Measurements from ENCODE around the gene NBEAL1.
"Not testable (repeated sequence)": the region's sequence is repeated elsewhere in the genome, so short reads cannot be mapped to it uniquely, and the experiment has no call there.

NBEAL1 gene

GRCh38 chr2:203090721-203091120 is 76.0 kb downstream of the NBEAL1 start:
- intact Hi-C loops (cut with DNase I); DNase-seq: not testable (repeated sequence)

GRCh38 chr2:203097735-203098134 is 83.1 kb downstream of the NBEAL1 start:
- intact Hi-C loops (cut with DNase I) = no loop called here
- DNase-seq = no peak

- intact Hi-C loops (cut with DNase I); DNase-seq: not testable (repeated sequence)
Measured at GRCh38 chr2:203102357-203102756, 87.7 kb downstream of the NBEAL1 start.

GRCh38 chr2:203104273-203104672 is 89.6 kb downstream of the NBEAL1 start:
- intact Hi-C loops (cut with DNase I) = no loop called here

GRCh38 chr2:203105996-203106395 is 91.3 kb downstream of the NBEAL1 start:
- intact Hi-C loops (cut with DNase I) = no loop called here
- DNase-seq = no peak

More at GRCh38 chr2:203104273-203104672, 89.6 kb downstream of the NBEAL1 start:
- no peak for DNase-seq

- DNase-seq; intact Hi-C loops (cut with DNase I): not testable (repeated sequence)
Measured at GRCh38 chr2:203110496-203110895, 95.8 kb downstream of the NBEAL1 start.

GRCh38 chr2:203112342-203112741 is 97.7 kb downstream of the NBEAL1 start:
- DNase-seq = no peak
- intact Hi-C loops (cut with DNase I) = no loop called here

GRCh38 chr2:203115201-203115700 is 100.6 kb downstream of the NBEAL1 start:
- intact Hi-C loops (cut with DNase I); DNase-seq: not testable (repeated sequence)

- DNase-seq = no peak
- intact Hi-C loops (cut with DNase I) = no loop called here
Measured at GRCh38 chr2:203122317-203122986, 107.8 kb downstream of the NBEAL1 start.

GRCh38 chr2:203126996-203127395 is 112.3 kb downstream of the NBEAL1 start:
- intact Hi-C loops (cut with DNase I) = no loop called here

GRCh38 chr2:203135105-203135504 is 120.4 kb downstream of the NBEAL1 start:
- DNase-seq = no peak
- intact Hi-C loops (cut with DNase I) = no loop called here

More at GRCh38 chr2:203126996-203127395, 112.3 kb downstream of the NBEAL1 start:
- DNase-seq = no peak

GRCh38 chr2:203143391-203143790 is 128.7 kb downstream of the NBEAL1 start:
- no peak for DNase-seq
- intact Hi-C loops (cut with DNase I) = no loop called here

GRCh38 chr2:203149194-203149593 is 134.5 kb downstream of the NBEAL1 start:
- DNase-seq = no peak
- intact Hi-C loops (cut with DNase I) = no loop called here

GRCh38 chr2:203155406-203155805 is 140.7 kb downstream of the NBEAL1 start:
- intact Hi-C loops (cut with DNase I) = no loop called here
- no peak for DNase-seq

GRCh38 chr2:203162722-203163121 is 148.0 kb downstream of the NBEAL1 start:
- intact Hi-C loops (cut with DNase I); DNase-seq: not testable (repeated sequence)

- DNase-seq = no peak
- intact Hi-C loops (cut with DNase I) = no loop called here
Measured at GRCh38 chr2:203164311-203164935, 149.7 kb downstream of the NBEAL1 start.

GRCh38 chr2:203167751-203168150 is 153.1 kb downstream of the NBEAL1 start:
- intact Hi-C loops (cut with DNase I) = no loop called here
- no peak for DNase-seq

GRCh38 chr2:203170502-203170901 is 155.8 kb downstream of the NBEAL1 start:
- intact Hi-C loops (cut with DNase I) = no loop called here
- DNase-seq = no peak

- intact Hi-C loops (cut with DNase I) = no loop called here
- peak in 1 of 42 donors; percentile 27 for DNase-seq
Measured at GRCh38 chr2:203175371-203175770, 160.7 kb downstream of the NBEAL1 start.

- DNase-seq = no peak
- intact Hi-C loops (cut with DNase I) = no loop called here
Measured at GRCh38 chr2:203177361-203177760, 162.7 kb downstream of the NBEAL1 start.

GRCh38 chr2:203185864-203186263 is 171.2 kb downstream of the NBEAL1 start:
- DNase-seq = no peak
- intact Hi-C loops (cut with DNase I) = no loop called here

Measured in head of caudate nucleus (tissue), 42 donors.